GM19023 (cell line): ENCODE data around the gene MRPS34.
A peak's percentile ranks its signal among the peaks of the same experiment; 100 is the strongest.

Source experiments
- ATAC-seq: cut with Tn5 transposase; IDR thresholded peaks from one replicate; pipeline ENCODE4 v1.9.1; 2021; ENCODE audit warnings: mild to moderate bottlenecking, moderate library complexity; ENCODE audit not compliant: unreplicated experiment

The MRPS34 gene

GRCh38 chr16:1771188-1771863 lies 1.6 kb downstream of the MRPS34 start, which contains the start of gene NME3:
Gene NME3 (minus strand): TSS chr16:1771543. CDS start chr16:1771534, 9 bp downstream.
- peak; percentile 32 for ATAC-seq

DNA sequence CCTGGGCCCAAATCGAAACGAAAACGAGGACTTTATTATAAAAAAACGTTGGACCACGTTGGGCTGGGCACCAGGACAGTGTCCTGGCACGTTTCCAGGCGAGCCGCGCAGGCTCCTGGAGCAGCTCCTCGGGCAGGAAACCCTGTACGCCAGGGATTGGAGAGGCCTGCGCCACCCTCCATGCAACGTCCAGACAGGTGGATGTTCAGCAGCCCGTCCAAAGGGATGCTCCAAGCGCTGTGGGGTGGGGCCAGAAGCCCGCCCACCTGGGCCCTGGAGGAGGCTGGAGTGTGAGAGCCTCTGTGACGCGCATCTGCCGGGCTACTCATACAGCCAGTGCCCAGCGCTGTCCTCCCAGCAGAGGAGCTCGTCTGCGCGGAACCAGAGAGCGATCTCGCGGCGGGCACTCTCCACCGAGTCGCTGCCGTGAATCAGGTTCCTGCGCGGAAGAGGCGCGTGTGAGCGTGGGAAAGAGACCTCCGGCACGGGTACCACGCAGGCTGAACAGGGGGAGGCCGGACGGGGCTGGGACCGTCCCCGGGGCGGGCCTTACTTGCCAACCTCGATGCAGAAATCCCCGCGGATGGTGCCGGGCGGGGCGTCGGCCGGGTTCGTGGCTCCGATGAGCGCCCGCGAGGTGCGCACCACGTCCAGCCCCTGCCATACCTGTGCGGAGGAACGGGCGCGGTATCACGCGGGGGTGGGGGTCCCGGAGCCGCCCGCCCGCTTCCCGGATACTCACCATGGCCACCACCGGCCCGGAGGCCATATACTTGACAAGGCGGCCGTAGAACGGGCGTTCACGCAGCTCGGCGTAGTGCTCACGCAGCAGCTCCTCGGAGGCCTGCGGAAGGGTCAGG lies 2.4 kb downstream of the MRPS34 start:
- no peak for ATAC-seq

DNA sequence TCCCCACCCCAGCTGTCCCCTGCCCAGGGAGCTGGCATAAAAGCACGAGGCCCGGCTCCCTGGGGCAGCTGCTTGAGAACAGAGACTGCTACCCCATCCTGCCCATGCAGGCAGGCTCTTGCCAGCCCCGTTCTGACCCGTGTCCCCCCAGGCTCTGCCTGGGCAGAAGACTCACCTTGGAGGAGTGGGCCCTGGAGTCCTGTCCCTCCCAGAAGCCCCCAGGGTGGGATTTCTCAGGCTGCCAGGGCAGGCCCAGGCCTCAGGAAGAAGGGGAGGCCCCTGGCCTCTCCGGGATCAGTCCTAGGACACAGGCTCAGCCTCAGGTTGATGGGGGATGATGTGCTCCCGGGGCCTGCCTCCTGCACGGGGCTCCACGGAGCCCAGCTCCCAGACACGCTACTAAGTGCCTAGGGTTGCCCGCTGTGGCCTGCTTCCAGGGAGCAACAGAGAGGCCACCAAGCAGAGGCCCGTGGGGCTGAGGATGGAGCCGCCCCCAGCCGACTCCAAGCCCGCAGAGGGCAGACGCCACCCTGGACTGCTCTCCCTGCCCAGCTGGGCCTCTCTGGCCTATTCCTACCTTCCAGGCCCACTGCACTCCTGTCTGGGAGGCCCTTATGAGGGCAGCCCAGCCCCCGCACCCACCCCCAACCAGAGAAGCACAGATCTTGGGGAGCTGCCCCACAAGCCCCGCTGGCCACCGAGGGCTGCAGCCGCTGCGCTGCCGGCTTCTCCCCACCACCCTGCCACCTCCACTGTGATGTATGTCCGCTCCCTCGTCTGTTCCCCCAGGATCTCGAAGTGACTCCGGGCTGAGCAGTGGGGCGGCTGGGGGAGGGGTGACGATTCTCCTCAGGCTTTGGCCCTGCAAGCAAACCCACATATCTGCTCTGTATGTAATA lies 3.3 kb downstream of the MRPS34 start:
- ATAC-seq: no peak

GRCh38 chr16:1768767-1769401 lies 4.0 kb downstream of the MRPS34 start:
- ATAC-seq: no peak

- no peak for ATAC-seq
These were observed 4.7 kb downstream of the MRPS34 start for GRCh38 chr16:1768061-1768766.

DNA sequence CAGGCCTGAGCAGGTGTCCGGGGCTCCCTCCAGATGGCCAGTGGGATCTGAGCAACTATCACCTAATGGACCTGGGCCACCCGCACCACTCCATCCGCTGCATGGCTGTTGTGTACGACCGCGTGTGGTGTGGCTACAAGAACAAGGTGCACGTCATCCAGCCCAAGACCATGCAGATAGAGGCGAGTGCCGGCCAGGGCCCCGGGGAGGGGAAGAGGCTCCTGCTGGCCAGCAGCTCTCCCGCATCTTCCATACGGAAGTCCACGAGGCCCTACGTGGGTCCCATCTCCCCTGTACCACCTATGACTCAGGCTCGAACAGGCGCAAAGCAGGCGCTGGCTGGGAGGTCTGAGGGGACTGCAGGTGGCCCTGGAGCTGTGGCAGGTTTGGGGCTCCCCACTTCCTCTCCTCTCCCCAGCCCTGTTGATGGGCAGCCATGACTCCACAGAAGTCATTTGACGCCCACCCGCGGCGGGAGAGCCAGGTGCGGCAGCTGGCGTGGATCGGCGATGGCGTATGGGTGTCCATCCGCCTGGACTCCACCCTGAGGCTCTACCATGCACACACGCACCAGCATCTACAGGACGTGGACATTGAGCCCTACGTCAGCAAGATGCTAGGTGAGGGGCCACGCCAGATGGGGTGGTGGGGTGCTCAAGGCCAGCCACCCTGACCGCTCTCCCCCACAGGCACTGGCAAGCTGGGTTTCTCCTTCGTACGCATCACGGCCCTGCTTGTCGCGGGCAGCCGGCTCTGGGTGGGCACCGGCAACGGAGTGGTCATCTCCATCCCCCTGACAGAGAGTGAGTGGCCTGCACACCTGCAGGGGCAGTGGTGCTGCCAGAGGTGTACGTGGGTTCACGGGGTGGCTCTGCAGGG lies 5.6 kb downstream of the MRPS34 start:
- no peak for ATAC-seq

GRCh38 chr16:1766701-1767100 lies 6.2 kb downstream of the MRPS34 start:
- no peak for ATAC-seq

DNA sequence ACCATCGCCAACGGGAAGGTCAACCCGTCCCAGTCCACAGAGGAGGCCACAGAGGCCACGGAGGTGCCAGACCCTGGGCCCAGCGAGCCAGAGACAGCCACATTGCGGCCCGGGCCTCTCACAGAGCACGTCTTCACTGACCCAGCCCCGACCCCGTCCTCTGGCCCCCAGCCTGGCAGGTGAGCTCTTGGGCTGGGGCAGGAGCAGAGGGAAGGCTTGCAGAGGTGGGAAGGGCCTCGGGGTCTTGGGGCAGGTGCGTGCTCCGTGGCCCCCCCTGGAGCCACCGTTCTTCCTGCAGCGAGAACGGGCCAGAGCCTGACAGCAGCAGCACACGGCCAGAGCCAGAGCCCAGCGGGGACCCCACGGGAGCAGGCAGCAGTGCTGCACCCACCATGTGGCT lies 6.7 kb downstream of the MRPS34 start:
- ATAC-seq: no peak

DNA sequence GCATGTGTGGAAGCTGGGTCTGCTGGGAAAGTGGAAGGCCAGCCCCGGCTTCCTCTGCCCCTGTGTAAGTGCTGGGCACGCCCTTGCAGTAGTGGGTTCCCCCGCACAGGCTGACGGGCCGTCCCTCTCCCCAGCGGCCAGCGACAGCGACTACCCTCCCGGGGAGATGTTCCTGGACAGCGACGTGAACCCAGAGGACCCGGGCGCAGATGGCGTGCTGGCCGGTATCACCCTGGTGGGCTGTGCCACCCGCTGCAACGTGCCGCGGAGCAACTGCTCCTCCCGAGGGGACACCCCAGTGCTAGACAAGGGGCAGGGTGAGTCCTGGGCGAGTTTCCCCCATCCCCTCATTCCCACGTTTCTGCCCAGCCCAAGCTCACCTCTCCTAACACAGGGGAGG lies 7.1 kb downstream of the MRPS34 start:
- ATAC-seq: no peak

DNA sequence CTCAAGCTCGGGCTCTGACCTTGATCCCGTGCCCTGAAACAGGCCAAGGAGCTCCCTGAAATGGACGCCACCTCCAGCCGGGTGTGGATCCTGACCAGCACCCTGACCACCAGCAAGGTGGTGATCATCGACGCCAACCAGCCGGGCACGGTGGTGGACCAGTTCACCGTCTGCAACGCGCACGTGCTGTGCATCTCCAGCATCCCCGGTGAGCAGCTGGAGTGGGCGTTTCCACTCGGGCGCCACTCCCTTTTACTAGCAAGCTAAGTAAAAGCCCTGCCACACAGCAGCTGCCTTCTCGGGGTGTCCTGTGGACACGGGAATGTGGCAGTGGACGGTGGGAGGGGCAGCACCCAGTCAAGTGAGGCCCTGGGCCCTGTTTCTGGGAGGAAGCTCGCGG lies 8.0 kb downstream of the MRPS34 start:
- no peak for ATAC-seq

- ATAC-seq: no peak
These were observed 9.1 kb downstream of the MRPS34 start for GRCh38 chr16:1763521-1764511.

GRCh38 chr16:1762879-1763520 lies 9.9 kb downstream of the MRPS34 start:
- ATAC-seq: no peak

DNA sequence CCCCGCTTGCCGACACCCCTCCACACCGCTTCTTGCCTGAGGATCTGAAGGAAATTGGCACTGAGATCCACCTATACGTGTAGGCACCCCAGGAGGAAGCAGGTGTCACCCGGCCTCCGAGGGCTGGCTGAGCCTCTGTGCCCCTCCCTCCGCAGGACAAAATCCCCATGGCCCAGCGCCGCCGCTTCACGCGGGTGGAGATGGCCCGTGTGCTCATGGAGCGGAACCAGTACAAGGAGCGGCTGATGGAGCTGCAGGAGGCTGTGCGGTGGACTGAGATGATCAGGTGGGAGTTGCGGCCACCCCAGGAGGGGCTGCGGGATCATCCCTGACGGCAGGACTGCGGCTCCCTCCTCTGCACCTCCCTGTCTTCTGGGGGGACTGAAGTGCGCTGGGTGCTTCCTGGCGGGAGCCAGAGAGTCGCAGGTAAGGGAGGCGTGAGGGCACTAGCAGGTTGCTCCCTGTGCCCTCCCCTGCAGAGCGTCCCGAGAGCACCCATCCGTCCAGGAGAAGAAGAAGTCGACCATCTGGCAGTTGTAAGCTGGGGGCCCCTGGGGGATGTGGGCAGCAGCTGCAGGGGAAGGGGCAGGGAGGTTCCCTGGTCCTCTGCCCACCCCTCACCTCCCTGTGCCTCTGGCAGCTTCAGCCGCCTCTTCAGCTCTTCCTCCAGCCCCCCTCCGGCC lies 10.6 kb downstream of the MRPS34 start:
- ATAC-seq: no peak

DNA sequence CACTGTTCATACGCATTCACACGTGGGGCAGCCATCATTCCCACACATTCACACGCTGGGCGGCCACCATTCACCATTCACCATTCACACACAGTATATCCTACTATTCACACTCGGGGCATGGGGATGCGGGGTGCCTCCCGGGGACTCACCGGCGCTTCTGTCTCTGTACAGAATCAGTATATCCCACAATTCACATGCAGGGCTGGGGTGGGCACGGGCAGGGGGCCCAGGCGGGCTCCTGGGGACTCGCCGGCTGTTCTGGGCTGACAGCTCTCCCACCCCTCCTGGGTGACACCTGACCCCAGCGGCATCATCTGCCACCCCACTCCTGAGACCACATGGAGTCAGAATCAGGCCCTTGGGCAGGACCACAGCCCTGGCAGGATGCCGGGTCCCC lies 11.2 kb downstream of the MRPS34 start:
- no peak for ATAC-seq

DNA sequence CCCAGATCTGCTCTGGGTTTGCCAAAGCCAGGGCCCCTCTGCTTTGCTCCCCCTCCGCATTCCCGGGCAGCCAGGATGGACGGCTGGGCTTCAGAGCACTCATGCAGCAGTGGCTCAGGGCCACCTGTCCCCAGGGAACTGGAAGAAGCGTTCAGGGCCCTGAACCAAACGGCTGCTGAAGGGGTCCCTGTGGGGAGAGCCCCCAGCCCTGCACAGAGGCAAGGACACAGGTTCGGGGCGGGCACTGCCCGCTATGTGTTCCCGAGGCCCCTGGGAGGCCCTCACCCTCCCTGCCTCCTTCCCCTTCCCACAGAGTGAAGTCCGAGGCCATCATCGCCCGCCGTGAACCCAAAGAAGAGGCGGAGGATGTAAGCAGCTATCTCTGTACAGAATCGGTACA lies 12.0 kb downstream of the MRPS34 start:
- ATAC-seq: no peak

DNA sequence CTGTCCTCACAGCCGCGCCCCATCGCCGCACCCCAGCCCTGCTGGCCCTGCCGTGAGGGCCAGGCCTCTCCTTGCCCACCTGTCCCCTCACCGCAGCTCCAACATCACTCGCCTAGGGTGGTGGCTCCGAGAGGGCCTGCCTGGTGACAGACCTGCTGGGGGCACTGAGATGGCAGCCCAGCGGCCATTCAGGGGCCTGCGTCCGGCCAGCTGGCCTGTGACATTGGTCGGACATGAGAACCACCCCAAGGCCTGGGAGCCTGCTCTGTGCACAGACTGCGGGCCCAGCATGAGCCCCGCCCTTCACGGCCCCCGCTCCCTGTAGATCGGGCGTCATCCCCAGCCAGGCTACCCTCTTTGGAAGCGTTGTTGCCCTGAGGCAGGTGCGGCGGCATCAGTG lies 13.4 kb downstream of the MRPS34 start:
- ATAC-seq: no peak

- no peak for ATAC-seq
These were observed 14.0 kb downstream of the MRPS34 start for GRCh38 chr16:1758923-1759322.
